IMR-90 (cell line): Measurements from ENCODE around the gene PROZ.

Experiments
- MAFK ChIP-seq: IDR thresholded peaks from 2 replicates; pipeline ENCODE4 v1.6.1; 2012; ENCODE audit warnings: low read depth, low read length, improper control_type of control experiment
- MAZ ChIP-seq: IDR thresholded peaks from 2 replicates; pipeline ENCODE4 v1.6.1; 2012; ENCODE audit warnings: low read depth, mild to moderate bottlenecking, low read length, improper control_type of control experiment, moderate library complexity, borderline replicate concordance
- MXI1 ChIP-seq: IDR thresholded peaks from 2 replicates; pipeline ENCODE4 v1.6.1; 2012; ENCODE audit warnings: low read depth, mild to moderate bottlenecking, low read length, moderate library complexity, borderline replicate concordance
- POLR2A ChIP-seq: IDR thresholded peaks from 2 replicates; pipeline ENCODE4 v1.6.1; 2012; ENCODE audit warnings: mild to moderate bottlenecking, low read depth, low read length
- RAD21 ChIP-seq: IDR thresholded peaks from 2 replicates; pipeline ENCODE4 v1.6.1; 2012; ENCODE audit warnings: low read length, improper control_type of control experiment
- RCOR1 ChIP-seq: IDR thresholded peaks from 2 replicates; pipeline ENCODE4 v1.6.1; 2012; ENCODE audit warnings: mild to moderate bottlenecking, low read length, improper control_type of control experiment; ENCODE audit not compliant: insufficient replicate concordance
- SMC3 ChIP-seq: fragments of 150-350 bp; IDR thresholded peaks from 2 replicates; pipeline ENCODE4 v1.6.1; 2016; ENCODE audit warnings: low read depth, mild to moderate bottlenecking, antibody characterized with exemption, low read length, moderate library complexity
- TF ChIP-seq, protein P1 (sequence below): conservative IDR thresholded peaks from 2 replicates; pipeline ENCODE4 v1.5.1; 2012; ENCODE audit warnings: mild to moderate bottlenecking, low read depth, low read length, improper control_type of control experiment
- TF ChIP-seq, protein P2 (sequence below): fragments of 150-350 bp; IDR thresholded peaks from 2 replicates; pipeline ENCODE4 v1.6.1; 2017; ENCODE audit warnings: mild to moderate bottlenecking, antibody characterized with exemption, low read length, low read depth

DNA sequence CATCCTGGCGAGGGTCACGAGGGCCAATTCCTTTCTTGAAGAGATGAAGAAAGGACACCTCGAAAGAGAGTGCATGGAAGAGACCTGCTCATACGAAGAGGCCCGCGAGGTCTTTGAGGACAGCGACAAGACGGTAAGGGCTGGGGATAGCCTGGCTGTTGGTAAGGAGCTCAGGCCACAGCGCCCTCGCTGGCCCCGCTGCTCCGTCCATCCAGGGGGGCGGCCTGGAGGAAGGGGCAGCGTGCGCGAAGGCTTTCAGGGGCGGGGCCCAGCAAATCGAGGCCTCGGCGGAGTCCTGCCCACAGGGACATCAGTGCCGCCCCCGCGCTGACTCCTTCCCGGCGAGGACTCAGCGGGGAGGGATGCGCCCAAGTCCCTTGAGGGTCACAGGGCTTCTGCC lies 29.0 kb upstream of the PROZ start:
- TF ChIP-seq, protein P1, sequence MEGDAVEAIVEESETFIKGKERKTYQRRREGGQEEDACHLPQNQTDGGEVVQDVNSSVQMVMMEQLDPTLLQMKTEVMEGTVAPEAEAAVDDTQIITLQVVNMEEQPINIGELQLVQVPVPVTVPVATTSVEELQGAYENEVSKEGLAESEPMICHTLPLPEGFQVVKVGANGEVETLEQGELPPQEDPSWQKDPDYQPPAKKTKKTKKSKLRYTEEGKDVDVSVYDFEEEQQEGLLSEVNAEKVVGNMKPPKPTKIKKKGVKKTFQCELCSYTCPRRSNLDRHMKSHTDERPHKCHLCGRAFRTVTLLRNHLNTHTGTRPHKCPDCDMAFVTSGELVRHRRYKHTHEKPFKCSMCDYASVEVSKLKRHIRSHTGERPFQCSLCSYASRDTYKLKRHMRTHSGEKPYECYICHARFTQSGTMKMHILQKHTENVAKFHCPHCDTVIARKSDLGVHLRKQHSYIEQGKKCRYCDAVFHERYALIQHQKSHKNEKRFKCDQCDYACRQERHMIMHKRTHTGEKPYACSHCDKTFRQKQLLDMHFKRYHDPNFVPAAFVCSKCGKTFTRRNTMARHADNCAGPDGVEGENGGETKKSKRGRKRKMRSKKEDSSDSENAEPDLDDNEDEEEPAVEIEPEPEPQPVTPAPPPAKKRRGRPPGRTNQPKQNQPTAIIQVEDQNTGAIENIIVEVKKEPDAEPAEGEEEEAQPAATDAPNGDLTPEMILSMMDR: no peak
- TF ChIP-seq, protein P2, sequence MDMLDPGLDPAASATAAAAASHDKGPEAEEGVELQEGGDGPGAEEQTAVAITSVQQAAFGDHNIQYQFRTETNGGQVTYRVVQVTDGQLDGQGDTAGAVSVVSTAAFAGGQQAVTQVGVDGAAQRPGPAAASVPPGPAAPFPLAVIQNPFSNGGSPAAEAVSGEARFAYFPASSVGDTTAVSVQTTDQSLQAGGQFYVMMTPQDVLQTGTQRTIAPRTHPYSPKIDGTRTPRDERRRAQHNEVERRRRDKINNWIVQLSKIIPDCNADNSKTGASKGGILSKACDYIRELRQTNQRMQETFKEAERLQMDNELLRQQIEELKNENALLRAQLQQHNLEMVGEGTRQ: no peak
- TF ChIP-seq RAD21: no peak
- TF ChIP-seq POLR2A: no peak
- no peak for TF ChIP-seq SMC3
- TF ChIP-seq MAFK: no peak
- no peak for TF ChIP-seq MXI1
- TF ChIP-seq RCOR1: no peak
- no peak for TF ChIP-seq MAZ
